Prostate gland (tissue), 2 donors: Measurements from ENCODE around the gene PML.
"Not testable (repeated sequence)": the region's sequence is repeated elsewhere in the genome, so short reads cannot be mapped to it uniquely, and the experiment has no call there.

Experiments used
- POLR2A ChIP-seq: fragments of 450-650 bp; IDR thresholded peaks from one replicate; pipeline ENCODE4 v1.6.1; 2016; ENCODE audit warnings: antibody characterized with exemption, mild to moderate bottlenecking
- POLR2AphosphoS5 ChIP-seq: sonication (generic); formaldehyde crosslinking; IDR thresholded peaks from one replicate; pipeline ENCODE4 v1.6.1; 2017; ENCODE audit warnings: antibody characterized with exemption
- TF ChIP-seq, protein P1 (sequence below), 4 experiments: fragments of 200-600 bp in 2 of 4; fragments of 450-650 bp in 2 of 4; sonication (generic) in 2 of 4; IDR thresholded peaks; 1 replicate in 3 of 4; 2 replicates in 1 of 4; pipeline ENCODE4 v1.5.1; 2016 to 2019; ENCODE audit warnings: antibody characterized with exemption in 4 of 4, mild to moderate bottlenecking in 2 of 4, moderate library complexity in 2 of 4

- TF ChIP-seq, protein P1, sequence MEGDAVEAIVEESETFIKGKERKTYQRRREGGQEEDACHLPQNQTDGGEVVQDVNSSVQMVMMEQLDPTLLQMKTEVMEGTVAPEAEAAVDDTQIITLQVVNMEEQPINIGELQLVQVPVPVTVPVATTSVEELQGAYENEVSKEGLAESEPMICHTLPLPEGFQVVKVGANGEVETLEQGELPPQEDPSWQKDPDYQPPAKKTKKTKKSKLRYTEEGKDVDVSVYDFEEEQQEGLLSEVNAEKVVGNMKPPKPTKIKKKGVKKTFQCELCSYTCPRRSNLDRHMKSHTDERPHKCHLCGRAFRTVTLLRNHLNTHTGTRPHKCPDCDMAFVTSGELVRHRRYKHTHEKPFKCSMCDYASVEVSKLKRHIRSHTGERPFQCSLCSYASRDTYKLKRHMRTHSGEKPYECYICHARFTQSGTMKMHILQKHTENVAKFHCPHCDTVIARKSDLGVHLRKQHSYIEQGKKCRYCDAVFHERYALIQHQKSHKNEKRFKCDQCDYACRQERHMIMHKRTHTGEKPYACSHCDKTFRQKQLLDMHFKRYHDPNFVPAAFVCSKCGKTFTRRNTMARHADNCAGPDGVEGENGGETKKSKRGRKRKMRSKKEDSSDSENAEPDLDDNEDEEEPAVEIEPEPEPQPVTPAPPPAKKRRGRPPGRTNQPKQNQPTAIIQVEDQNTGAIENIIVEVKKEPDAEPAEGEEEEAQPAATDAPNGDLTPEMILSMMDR (IDR thresholded peaks at IDR 0.05): not testable (repeated sequence)
- TF ChIP-seq POLR2A, POLR2AphosphoS5: not testable (repeated sequence)
Observed at GRCh38 chr15:74082450-74082849, 87.9 kb downstream of the PML start, which contains the start of gene GOLGA6A.
